GM08714 (cell line): ENCODE measurements around the gene DIS3L.
A peak's percentile ranks its signal among the peaks of the same experiment; 100 is the strongest.
"Not testable (repeated sequence)": the region's sequence is repeated elsewhere in the genome, so short reads cannot be mapped to it uniquely, and the experiment has no call there.

Experiments
- H3K4me3 ChIP-seq: fragments of 200-500 bp; sonication (Bioruptor generic); 2 replicates; pipeline ENCODE4 v1.5.1; 2014; ENCODE audit warnings: mild to moderate bottlenecking, low read length, inconsistent platforms
- ZNF274 ChIP-seq: IDR thresholded peaks from 2 replicates; pipeline ENCODE4 v1.6.1; 2012; ENCODE audit warnings: mild to moderate bottlenecking, low read depth, low read length

DIS3L gene

GRCh38 chr15:66293419-66294156 is at the start of gene DIS3L:
DIS3L (plus strand) TSS chr15:66293568; CDS start chr15:66293597, 29 bp downstream.
- H3K4me3 ChIP-seq = peak within 1 kb of the TSS; percentile 65
- TF ChIP-seq ZNF274 = no peak

- not testable (repeated sequence) for H3K4me3 ChIP-seq
These were observed 47.5 kb upstream of the DIS3L start for GRCh38 chr15:66245832-66246231.

GRCh38 chr15:66246937-66247336 is 46.4 kb upstream of the DIS3L start:
- no peak overlapping the region for H3K4me3 ChIP-seq
- no peak for TF ChIP-seq ZNF274

- no peak overlapping the region for H3K4me3 ChIP-seq
- TF ChIP-seq ZNF274 = no peak
These were observed 43.7 kb upstream of the DIS3L start for GRCh38 chr15:66249605-66250174.

DNA sequence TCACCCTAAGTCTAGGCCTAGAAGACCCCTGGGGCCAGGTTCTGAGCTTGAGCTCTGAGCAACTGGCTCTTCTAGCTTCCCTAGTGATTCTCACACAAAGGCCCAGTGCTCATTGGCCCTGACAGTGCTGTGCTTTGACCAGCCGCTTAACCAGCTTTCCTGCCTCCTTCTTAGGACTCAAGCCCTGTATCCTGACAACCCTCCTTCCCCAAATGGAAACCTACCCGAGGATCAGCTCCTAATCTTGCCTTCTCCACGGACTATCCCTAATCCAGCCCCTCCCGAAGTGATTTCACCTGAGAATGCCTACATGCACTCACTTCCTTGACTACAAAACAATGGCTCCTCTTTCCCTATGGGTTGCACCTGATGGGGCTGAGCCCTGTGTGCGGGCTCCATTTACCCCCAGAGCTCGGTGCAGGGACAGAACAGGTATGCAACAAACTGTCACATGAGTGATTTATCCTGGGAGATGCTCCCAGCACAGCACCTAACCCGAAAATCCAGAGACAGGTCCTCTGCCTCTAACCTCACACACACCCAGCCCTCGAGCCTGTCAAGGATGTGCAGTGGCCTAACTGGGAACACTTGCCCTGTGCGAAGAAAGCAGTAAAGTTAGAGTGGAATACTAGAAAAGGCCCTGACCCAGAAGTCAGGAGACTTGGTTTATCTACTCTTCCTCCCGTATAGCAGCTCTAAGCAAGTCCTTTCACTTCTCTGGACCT is 42.1 kb upstream of the DIS3L start:
- no peak for TF ChIP-seq ZNF274
- H3K4me3 ChIP-seq = no peak overlapping the region

- TF ChIP-seq ZNF274 = no peak
- peak overlapping the region; percentile 58; the same call in 1 of the 2 replicates for H3K4me3 ChIP-seq
These were observed 41.3 kb upstream of the DIS3L start for GRCh38 chr15:66251790-66252684.

DNA sequence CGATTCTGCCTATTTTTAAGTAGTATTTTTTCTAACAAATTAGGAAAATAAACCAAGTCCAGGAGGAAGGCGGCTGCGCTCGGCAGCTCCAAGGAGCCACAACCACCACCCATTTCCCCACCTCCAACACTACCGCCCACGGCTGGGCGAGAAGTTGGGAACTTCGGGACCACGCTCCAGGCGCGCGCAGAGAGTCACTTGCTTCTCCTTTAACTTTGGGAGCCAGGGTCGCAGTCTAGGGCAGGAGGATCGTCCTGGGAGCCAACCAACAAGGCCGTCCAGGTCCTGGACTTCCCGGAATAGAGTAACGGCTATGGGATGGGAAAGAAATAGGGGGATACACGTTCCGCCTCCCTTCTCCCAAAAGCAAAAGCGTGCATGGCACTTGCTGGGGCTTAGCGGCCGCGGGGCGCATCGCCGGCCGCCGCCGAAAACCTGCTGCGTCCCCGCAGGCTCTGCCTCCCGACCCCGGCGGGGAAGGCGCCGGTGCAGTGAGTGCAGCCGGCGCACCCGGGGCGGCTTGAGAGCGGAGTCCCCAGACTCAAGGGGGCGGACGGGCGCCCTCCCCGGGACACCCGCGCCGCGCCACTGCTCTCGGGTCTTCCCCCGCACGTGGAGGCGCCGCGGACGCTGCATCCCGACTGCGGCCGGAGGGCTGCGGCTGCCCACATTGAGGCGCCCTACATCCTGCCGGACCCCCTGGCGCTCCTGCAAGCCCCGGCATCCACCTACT is 40.5 kb upstream of the DIS3L start:
- TF ChIP-seq ZNF274 = no peak

DNA sequence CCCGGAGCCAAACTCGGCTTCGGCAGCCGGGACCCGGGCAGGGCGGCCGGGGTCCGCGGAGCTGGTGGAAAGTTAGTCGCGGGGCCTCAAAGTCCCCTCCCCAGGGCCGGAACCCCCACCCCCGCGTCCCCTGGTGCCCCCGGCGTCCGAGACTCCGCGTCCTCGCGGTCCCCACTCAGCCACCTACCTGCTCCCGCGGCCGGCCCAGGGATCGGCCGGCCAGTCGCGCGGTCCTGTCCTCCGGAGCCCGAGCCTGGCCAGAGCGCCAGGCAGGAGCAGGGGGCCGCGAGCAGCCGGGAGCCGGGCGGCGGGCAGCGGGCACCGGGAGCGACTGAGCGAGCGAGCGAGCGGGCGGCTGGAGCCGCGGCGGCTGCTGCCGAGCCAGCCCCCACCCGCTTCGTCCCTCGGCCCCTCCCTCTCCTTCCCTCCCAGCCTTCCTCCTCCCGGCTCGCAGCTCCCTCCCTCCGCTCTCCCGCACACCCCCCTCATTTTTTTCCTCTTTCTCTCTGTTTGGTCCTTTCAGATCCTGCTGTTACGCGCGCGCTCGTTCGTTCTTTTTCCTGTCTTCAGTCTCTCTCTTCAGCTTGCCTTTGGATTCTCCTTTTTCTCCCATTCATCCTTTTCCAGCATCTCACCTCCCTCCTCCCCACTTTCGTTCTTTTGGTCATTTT is 39.8 kb upstream of the DIS3L start, which contains the start of gene MEGF11:
Gene MEGF11 (minus strand): TSS at position 333 of the 671 bp plus-strand sequence. CDS start 125,347 bp downstream, outside the sequence.
- TF ChIP-seq ZNF274 = no peak
- H3K4me3 ChIP-seq = peak within 1 kb of the TSS; percentile 58; the same call in 1 of the 2 replicates

More for the DNA sequence above, 40.5 kb upstream of the DIS3L start:
- H3K4me3 ChIP-seq = peak overlapping the region; percentile 58; the same call in 1 of the 2 replicates

- H3K4me3 ChIP-seq = peak overlapping the region; percentile 58; the same call in 1 of the 2 replicates
- TF ChIP-seq ZNF274 = no peak
These were observed 39.0 kb upstream of the DIS3L start for GRCh38 chr15:66254089-66254950.

GRCh38 chr15:66254951-66255676 is 38.3 kb upstream of the DIS3L start:
- no peak for TF ChIP-seq ZNF274
- no peak overlapping the region for H3K4me3 ChIP-seq

GRCh38 chr15:66256692-66257091 is 36.7 kb upstream of the DIS3L start:
- no peak overlapping the region for H3K4me3 ChIP-seq
- TF ChIP-seq ZNF274 = no peak
